A549 treated with Mapracorat at 1 μM for 4 hours (cell line): ENCODE measurements around the gene CHRNA5. TPM values are rescaled to one million over a fixed set of nuclear protein-coding genes. Genes with fewer than 3 reads are reported as not detected.

Experiments used
- total RNA-seq: library from RNA; stranded (reverse); fragments of 200-300 nt; extraction: Qiagen RNA extraction; gene quantifications from 5 replicates; pipeline ENCODE4 v1.2.3, GENCODE V29; 2022

Gene CHRNA5
- total RNA-seq: 28.6 to 35.1 TPM (median 32.2 TPM) in 5 replicates

GRCh38 chr15:78565097-78565950 is at the start of gene CHRNA5:
CHRNA5 (plus strand) TSS chr15:78565520; CDS start chr15:78565720, 200 bp downstream.

GRCh38 chr15:78540141-78540870 is 25.0 kb upstream of the CHRNA5 start, which contains the start of gene PSMA4:
PSMA4 (plus strand) TSS chr15:78540444; CDS start chr15:78541928, 1,484 bp downstream.

GRCh38 chr15:78620527-78621421 is 55.5 kb downstream of the CHRNA5 start, which contains the start of gene CHRNA3:
CHRNA3 (minus strand) TSS chr15:78620996; CDS start chr15:78620794, 202 bp downstream.

GRCh38 chr15:78641102-78641748 is 75.9 kb downstream of the CHRNA5 start, which contains the start of gene CHRNB4:
CHRNB4 (minus strand) TSS chr15:78641210; CDS start chr15:78641133, 77 bp downstream.

Other genes with a start within 250 kb of the CHRNA5 start
- gene CRABP1, start 225.2 kb upstream of the CHRNA5 start, total RNA-seq: 1.2 to 2.2 TPM (median 1.7 TPM) in 5 replicates
- gene IREB2, start 127.3 kb upstream of the CHRNA5 start, total RNA-seq: 31.0 to 51.2 TPM (median 44.7 TPM) in 5 replicates
- gene HYKK, start 57.9 kb upstream of the CHRNA5 start, total RNA-seq: 5.3 to 7.1 TPM (median 6.2 TPM) in 5 replicates
- gene PSMA4, start 25.1 kb upstream of the CHRNA5 start, total RNA-seq: 378 to 519 TPM (median 383 TPM) in 5 replicates
- 0.26 to 1.0 TPM (median 0.36 TPM) in 5 replicates for gene CHRNA3, start 55.5 kb downstream of the CHRNA5 start, total RNA-seq
- 0.87 to 1.6 TPM (median 1.1 TPM) in 5 replicates for gene CHRNB4, start 75.7 kb downstream of the CHRNA5 start, total RNA-seq
- 5.8 to 10.9 TPM (median 9.8 TPM) in 5 replicates for gene ADAMTS7, start 245.9 kb downstream of the CHRNA5 start, total RNA-seq